CD4-positive, alpha-beta T cell treated with Interleukin-15 for 1 hour (primary cell): ENCODE data around the gene TMEM117.
"Not testable (repeated sequence)": the region's sequence is repeated elsewhere in the genome, so short reads cannot be mapped to it uniquely, and the experiment has no call there.

Experiments
- DNase-seq: peaks from one replicate; pipeline ENCODE4 v3.0.0-alpha.2; 2020

The TMEM117 gene

DNA sequence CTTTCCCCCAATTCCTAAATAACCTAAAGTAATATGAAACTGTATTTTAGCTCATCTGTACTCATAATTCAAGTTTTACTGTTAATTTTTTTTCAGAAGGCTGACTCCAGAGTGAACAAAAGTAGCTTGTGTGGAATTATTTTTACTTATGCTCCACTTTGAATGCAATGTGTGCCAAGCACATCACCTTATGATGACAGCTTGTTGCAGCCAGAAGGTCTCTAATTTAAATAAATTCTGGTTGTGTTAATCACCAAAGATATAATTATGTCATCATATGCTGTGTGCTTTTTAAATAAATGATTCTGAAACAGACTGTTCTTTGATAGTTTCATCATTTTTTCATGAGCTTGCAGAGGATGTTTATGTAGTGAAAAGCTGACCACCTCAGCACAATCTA is 283.1 kb downstream of the TMEM117 start:
- DNase-seq: no peak

DNA sequence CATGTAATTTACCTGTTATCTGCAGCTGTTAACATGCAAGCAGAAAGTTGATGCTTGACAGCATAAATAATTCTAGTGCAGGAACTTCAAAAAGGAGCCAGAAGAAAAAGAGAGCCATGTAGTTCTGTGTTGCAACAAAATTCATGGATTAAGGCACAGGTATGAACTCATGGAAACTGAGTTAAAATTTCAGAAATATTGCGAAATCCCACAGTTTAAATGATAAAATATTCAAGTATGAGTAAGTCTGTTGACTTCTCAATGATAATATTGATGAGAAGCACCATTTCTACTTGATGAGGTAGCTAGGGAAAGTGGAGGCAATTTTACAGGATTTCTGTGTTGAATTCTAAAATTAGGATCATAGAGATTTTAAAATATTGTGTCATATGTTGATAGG is 290.9 kb downstream of the TMEM117 start:
- DNase-seq: no peak

DNA sequence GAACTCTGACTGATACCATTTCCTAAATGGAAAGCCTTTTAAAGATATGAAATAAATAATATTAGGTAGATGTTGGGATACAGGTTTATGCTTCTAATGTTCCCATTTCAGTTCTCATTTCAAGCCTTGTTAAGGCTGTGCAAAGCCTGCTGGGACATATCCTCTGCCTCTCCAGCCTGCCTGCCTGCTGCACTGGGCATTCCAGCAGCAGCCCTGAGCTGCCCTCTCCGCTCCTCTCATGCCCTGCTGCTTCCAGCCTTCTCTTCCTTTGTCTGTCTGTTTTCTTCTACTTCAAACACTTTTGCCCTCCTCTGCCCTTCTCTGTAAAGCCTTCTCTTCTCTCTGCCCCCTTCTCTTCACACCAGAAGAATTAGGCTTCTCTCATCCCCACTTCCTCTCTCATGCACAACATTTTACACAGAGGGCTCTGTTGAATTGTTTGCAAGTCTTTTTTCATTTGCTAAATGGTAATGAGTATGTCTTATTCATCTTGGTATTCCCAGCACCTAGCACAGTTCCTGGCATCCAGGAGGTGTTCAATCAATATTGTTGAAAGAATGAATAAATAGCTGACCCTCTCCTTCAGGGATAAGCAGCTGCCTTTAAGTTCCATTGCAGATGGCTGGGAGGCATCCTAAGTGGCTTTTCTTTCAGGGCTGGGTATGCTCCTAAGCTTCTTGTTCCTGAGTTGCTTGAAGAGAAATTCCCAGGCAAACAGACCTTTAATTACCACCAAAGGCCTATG is 292.3 kb downstream of the TMEM117 start:
- no peak for DNase-seq

DNA sequence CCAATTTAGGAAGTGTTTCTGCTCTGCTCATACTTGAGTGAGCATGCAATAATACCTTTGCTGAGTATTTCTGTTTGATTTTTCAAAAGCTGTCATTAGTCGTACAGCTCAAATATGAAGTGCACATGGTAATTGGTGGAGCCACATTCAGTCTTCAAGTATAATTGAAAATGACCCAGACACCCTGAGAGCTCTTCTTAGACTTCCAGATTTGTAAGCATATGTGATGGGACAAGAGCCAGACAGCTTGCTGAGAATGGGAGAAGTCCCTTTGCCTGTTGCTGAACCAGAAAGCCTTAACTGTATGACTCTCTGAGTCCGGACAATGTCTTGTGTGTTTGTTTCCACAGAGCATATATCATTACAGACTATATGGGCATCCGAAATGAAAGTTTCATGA is 307.3 kb downstream of the TMEM117 start:
- DNase-seq: no peak

DNA sequence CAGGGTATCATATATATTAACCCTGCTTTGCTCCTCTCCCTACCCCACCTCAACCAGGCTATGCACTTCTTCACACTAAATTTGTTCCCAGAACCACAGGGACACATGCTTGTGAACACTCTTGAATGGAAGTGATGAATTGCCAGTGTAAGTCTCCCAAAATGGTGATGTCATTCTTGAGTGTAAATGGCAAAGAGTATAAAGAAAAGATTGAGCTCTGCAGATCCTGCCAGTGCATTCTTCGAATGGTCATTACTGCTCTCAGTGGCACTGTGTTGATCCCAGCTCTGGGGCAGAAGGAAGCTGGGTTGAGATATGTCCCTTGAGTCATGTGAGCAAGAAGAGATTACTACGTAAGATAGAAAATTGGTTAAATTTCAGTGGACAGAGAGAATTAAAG is 313.1 kb downstream of the TMEM117 start:
- DNase-seq: no peak

DNA sequence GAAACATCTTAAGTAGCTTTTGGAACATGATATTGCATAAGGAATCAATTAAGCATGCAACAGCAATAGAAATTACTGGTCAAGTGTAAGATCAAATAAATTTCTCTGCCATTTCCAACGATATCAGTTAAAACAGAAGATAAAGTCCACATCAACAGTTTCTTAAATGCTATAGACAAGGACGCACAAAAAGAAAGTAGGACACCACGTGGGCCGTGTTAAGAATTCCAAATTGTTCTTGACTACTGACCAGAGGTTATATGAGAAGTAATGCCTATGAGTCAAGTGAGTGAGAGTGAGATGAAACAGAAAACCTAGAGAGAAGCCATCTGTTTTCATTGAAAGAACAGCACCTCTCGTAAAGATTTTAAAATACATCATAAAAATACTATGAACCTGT is 318.2 kb downstream of the TMEM117 start:
- DNase-seq: no peak

DNA sequence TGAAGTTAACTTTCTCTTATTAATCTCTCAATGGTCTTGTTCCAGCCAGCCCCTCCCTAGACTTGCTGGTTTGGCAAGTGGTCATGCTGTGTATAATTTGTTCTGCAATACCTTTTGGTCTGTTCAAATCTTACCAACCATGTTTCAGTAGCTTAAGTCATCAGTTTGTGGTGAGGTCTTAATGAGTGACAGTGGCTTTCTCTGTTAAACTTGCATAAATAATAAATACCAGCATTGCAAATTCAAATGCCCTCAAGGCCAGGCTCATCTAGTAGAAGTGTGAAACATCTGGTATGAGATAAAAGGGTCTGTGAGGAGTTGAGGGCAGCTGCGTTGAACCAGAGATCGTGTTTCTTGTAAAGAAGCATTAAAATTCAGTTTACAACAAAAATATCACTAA is 319.5 kb downstream of the TMEM117 start:
- no peak for DNase-seq

DNA sequence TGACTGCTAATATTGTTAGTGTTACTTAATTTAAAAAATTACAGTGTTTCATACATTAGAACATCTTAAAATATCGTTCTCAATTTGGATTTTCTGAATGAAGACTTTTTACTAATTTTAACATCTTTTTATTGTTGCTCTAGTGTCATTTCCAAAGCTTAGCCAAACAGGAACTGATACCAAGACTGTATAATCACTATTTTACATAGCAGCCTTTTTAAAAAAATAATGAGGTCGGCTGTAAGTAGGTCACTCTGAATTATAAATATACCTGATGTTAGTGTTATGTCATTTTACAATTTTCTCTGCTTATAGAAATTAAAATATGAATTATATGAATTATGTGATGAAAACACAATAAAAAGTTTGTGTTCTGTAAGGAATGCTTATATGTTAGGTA is 321.5 kb downstream of the TMEM117 start:
- no peak for DNase-seq

DNA sequence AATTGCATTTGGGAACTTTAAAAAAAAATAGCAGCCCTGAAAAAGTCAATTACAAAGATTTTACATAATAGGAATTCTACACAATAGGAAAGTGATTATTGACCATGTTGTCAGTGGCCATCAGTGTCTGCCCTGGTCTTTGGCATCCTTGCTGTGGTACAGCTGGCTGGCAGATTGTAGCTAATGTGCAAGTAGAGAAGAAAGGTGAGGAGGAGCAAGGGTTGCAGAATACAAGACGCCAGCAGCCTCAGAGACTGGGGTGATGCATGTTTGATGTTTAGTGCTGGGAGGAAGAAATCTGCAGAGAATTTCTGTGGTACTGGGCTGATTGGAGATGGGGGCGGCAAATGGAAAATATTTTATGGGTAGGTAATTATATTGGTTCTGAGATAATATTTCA is 322.9 kb downstream of the TMEM117 start:
- DNase-seq: no peak

DNA sequence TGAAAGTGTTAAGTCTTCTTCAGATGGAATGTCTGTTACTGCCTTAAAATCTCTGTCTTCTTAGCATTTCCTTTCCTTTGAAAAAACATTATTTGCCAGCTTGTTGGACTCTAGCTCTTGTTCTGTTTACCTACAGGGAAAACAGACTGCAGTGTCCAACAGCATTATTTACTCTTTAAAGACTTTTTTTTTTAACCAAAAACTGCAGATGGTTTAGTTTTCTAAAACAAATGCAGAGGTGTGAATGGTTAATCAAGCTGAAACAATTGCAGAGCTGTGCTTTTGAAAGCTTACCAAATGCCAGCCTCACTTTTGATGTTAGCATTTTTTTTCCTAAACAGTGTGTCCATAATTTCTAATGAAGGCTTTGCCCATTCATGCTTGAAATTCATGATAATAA is 323.3 kb downstream of the TMEM117 start:
- no peak for DNase-seq

DNA sequence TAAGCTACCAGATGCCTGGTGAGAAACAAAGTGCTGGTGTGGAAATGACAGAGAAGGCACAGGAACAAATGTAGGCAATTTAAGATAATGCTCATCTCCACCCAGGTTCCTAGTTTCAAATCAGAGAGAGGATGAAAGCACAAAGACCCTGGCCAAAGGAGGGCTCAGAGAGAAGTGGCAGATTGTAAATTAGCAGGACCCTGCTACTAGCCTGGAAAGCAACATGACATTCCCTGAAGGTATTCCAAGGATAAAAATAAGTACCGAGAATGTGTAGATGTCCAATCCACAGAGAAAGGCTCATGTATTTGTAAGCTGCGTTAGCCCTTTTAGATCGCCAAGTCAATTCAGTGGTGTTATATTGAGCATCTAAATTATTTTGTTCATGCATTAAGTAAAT is 324.0 kb downstream of the TMEM117 start:
- DNase-seq: no peak

DNA sequence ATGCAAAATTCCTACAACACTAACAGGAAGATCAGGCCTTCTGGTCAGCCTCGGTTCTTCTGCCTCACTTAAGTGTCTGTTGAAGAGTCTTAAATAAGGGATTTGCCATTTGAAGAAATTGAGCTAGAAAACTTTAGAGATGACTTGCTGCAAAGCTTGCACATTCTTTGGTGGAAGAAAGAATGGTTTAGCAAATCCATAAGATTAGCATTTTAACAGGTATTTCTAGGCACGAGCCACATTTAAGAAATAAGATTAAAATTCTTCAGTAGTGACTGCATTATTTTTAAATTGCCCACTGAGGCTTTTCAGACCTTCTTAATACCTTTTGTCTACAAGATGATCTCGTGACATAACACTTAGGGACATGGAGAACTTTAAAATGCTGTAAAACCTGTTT is 327.1 kb downstream of the TMEM117 start:
- DNase-seq: no peak

DNA sequence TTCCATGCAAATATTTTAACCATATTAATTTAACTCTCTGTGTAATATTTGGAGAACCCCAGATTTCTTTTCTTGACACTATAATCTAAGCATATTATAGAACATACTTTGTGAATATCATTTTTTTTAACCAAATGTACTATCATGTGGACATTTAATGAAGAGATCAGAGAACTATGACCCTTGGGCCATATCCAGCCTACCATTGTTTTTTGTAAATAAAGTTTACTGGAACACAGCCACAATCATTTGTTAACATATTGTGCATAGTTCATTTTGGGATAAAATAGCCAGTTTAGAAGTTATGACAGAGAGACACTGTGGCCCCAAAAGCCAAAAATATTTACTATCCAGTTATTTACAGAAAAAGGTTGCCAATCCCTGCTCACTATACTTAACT is 338.2 kb downstream of the TMEM117 start:
- DNase-seq: no peak

DNA sequence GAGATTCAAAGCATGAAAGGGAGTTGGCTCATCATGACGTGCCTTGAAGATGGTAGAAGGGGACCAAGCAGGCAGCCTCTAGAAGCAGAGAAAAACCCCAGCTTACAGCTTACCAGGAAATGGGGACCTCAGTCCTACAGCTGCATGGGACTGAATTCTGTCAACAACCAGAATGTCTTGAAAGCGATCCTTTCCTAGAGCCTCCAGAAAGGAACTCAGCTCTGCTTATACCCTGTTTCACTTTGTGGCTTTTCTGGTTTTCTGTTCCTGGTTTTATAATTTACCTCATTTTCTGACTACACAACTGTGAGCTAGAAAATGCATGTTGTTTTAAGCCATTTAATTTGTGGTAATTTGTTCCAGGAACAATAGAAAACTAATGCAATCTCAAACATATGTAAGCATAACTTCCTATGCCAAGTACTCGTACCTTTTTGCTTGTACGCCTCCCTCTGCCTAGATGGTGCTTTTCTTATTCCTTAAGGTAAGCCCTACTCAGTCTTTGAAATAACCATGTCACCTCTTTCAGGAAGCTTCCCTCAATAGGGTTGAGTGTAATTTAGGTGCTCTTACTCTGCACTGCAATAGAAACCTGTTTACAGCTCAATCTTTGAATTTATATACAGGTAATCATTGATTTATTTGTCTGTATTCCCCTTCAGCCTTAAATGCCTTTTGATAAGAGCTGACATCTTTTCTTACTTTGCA is 348.8 kb downstream of the TMEM117 start:
- no peak for DNase-seq

DNA sequence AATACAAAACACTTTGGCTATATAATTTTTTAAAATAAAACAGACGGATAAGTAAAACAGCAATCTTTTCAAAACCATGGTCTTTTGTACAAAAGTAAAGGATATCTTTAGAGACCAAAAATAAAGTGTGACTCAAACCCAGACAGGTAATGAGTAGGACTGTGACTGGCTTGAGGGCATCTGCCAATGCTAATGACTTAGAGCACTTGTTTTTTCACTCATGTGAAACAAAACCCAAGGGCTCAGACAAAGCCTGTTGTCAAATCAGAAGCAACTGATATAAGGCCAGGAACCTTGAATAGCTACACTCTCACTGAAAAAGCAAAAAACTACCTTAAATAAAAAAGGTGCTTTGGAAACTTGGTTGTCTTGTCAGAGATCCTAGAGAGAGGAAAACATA is 357.4 kb downstream of the TMEM117 start:
- no peak for DNase-seq

DNA sequence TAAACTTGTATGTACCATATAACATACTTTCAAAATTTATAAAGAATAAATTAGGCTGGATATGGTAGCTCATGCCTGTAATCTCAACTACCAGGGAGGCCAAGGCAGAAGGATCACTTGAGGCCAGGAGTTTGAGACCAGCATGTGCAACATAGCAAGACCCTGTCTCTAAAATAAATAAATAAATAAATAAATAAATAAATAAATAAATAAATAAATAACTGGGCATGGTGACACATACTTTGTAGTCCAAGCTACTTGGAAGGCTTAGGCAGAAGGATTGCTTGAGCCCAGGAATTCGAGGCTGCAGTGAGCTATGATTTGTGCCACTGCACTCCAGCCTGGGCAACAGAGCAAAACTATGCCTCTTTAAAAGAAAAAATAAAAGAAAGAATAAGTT is 359.8 kb downstream of the TMEM117 start:
- not testable (repeated sequence) for DNase-seq

DNA sequence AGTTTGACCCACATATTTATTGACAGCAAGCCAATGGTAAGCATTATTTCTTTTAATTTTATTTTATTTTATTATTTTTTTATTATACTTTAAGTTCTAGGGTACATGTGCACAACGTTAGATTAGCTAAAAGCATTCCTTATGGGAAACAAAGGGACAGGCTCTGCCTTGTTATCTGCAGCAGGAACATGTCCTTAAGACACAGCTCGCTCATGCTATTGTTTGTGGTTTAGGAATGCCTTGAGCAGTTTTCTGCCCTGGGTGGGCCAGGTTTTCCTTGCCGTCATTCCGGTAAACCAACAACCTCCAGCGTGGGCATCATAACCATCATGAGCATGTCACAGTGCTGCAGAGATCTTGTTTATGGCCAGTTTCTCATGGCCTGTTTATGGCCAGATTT is 370.2 kb downstream of the TMEM117 start:
- no peak for DNase-seq

DNA sequence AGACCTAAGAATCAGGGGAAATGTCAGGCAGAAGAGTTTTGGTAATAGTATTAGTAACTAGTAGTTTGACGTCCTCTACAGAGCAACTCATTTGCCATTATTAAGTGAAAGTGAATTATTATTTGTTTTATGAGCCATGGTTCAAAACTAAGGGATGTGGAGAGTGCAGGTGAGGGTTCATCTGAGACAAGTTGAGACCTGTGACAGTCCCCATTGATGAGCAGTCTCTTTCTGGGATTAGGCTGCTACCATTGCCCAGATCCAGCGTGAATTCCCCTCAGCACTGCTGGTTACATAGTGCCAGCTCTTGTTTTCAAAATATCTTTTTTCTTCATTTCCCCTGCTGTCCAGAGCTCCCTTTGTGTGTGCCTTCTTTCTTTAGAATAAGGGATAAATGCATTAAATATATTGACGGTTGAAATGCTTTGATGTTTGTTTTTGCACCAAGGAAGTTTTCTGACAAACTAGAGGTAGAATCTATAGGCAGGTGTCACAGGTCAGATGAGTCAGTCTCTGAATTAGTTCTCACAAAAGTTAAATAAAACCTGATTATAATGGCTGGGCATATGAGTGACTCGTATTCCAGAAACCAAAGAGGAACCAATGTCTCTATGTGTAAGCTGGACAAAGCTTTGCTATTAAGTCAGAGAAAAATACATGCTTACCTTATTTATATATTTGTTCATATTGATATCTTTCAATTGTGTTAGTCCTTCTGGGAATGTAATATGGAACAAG is 381.4 kb downstream of the TMEM117 start:
- no peak for DNase-seq

DNA sequence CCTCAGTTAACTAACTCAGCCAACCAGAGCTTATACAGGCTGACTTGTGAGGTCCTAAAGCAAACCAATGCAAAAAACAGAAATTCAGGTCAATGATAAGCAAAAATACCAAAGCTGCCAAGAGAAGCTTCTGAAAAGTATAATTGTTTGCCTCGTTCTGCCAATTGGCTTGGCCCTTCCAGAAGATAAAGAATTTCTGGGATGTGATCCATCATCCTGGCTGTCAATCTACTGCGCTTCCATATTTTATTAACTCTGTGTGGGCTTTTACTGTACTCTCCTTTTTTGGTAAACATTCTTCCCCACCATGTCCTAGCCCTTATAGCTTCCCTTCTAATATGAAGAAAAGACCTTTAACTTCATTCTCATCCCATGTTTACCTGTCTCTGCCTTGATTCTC is 387.9 kb downstream of the TMEM117 start:
- DNase-seq: no peak

DNA sequence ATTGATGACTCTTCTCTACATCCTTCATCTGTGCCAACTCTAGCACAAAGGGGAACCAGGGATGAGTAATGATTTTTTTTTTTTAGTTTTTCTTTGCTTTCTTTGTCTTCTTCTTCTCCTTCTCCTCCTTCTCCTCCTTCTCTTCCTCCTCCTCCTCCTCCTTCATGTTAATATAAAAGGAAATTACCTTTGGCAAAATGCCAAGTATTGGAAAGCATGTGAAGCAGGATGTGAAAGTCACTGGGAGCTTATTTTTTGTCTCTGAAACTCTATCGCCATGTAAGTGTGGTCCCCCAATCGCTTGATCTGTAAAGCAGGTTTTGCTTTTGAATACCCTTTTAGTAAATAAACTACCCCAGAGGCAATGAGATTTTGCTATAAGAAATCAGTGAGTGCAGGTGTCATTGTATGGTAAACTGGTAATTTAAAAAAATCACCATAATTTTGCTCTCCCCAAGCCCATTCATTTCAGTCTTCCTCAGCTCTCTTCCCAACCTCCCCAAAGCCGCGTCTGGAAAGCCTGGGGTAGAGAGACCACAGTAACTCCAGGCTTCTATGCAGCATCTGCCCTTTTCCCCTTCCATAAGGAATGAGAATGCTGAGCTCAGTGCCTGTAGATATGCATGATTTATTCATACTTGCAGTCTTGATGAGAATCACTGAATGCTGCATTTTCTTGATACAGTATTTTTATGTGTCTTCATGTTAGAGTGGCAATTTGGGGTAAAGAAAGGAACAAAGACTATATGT is 388.7 kb downstream of the TMEM117 start:
- DNase-seq: no peak

DNA sequence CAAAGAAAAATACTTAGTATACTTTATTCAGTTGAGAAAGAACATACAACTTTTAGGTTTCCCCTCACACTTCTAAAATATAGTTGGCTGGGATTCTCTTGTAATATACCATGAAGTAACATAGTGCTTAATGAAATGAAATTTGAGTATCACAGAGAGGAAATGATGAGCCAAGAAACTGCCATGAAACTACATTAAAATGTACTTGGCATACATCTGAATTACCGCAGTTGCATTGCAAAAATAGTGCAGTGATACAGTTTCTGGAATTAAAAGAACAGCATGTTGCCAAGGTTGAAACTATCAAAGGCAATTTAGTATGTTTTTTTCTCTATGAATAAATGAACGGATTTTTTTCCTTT is 389.2 kb downstream of the TMEM117 start:
- DNase-seq: no peak

DNA sequence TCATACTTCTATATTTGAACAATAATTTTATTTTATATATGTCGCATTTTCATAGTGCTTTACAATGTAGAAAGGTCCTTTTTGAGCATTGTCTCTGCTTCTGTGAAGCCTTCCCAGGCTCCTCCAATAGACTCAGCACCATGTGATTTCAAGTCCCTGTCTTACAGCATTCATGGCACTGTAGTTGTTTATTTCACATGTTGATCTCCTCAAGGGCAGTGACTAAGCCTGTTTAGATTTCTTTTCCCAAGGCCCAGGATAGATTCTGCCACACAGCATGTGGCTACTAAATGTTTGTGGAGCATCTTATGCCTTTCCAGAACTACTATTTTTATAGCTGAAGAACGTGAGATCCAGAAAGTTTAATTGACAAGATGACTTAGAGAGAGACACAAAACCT is 391.7 kb downstream of the TMEM117 start:
- DNase-seq: no peak

DNA sequence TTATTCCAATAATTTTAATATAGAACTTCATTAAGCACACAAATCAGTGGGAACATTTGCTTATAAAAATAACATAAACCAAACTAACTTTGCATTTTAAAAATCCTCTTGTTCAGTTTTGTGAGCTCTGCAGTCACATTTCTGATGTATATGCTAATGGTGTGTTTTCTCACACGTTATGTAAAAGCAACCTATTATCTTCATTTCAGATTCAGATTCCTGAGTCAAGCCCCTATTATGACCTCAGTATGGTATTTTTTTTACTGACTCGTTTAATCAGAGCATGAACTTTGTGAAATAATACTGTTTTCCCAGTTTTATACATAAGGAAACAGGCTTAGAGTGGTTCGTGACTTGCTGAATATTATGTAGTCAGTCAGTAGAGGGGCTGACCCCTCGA is 394.0 kb downstream of the TMEM117 start:
- DNase-seq: no peak

DNA sequence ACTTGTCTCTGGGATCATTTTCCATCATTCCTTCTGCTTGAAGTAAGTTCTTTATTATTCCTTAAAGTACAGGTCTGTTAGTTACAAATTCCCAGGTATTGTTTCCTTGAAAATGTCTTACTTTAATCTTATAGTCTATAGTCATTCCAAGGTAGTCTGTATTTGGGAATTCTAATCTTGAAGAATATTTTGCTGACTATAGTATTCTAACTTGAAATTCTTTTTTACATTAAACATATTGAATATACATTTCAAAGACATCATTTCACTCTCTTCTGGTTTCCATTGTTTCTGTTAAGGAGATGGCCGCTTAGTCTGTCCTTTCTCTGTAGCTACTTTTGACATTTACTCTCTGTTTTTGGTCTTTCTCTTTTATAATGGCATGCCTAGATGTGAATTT is 399.8 kb downstream of the TMEM117 start:
- DNase-seq: no peak
